T-helper 2 cell treated with Interferon-gamma antibody and Interleukin-4, amounts not matched to agents 5 μg/mL and 100 μg/mL, for 36 hours (primary cell): ENCODE data around the gene MRPS9.

Experiments
- DNase-seq: peaks from one replicate; pipeline ENCODE4 v3.0.0; 2021; ENCODE audit warnings: low spot score
- H3K27ac Mint-ChIP-seq: one replicate; pipeline ENCODE4 v1.8.0; 2021; ENCODE audit warnings: mild to moderate bottlenecking, mixed read lengths
- H3K27me3 Mint-ChIP-seq: one replicate; pipeline ENCODE4 v1.8.0; 2021; ENCODE audit warnings: low read depth, mixed read lengths
- H3K36me3 Mint-ChIP-seq: one replicate; pipeline ENCODE4 v1.8.0; 2021; ENCODE audit warnings: low read depth, mixed read lengths
- H3K4me1 Mint-ChIP-seq: one replicate; pipeline ENCODE4 v1.8.0; 2021; ENCODE audit warnings: low read depth, mixed read lengths
- H3K4me3 Mint-ChIP-seq: one replicate; pipeline ENCODE4 v1.8.0; 2022; ENCODE audit warnings: mild to moderate bottlenecking, moderate library complexity, mixed read lengths
- H3K9me3 Mint-ChIP-seq: one replicate; pipeline ENCODE4 v1.8.0; 2021; ENCODE audit warnings: mixed read lengths

Gene MRPS9

DNA sequence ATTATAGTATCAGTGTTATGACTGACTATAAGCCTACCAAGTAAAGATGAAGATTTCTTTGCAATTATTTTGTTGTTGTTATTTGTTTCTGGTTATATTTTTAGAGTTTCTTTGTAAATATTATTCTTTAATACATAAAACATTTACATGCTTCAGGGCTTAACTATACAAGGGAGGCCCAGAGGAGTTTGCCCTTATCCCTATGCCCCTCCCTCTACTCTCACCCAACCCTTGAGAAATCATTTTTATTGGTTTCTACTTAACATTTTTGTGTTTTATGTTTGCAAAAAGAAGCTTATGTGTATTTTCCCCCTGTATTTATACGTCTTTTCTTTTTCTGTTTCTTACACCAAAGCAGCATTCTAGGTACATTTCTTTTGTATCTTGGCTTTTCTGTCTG is 30.5 kb downstream of the MRPS9 start:
- Mint-ChIP-seq H3K36me3 (no peaks in the 10 kb centered on the region), H3K4me3 (no peak overlapping the region), H3K27me3 (no peaks in the 10 kb centered on the region), H3K9me3 (no peaks in the 10 kb centered on the region), H3K4me1 (peaks cover 13% of the 10 kb centered on the region), H3K27ac (no peak overlapping the region)
- DNase-seq: no peak

DNA sequence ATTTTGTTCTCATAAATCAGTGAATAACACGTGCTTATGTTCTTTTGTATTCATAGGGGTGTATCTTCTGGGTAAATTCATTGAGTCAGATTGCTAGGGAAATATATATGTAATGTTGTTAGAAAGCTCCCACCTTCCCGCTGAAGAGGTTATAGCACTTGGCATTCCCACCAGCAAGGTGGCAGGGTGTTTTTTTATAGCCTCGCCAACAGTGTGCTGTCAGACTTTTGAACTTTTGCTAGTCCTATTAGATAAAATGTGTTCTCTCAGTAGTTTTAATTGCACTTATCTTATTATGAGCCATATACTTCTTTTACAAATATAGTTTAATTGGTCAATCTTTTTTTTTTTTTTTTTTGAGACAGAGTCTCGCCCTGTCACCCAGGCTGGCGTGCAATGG is 31.0 kb downstream of the MRPS9 start:
- no peak for DNase-seq
- Mint-ChIP-seq H3K27ac (no peak overlapping the region), H3K4me3 (no peak overlapping the region), H3K9me3 (no peaks in the 10 kb centered on the region), H3K4me1 (peaks cover 13% of the 10 kb centered on the region), H3K27me3 (no peaks in the 10 kb centered on the region), H3K36me3 (no peaks in the 10 kb centered on the region)

DNA sequence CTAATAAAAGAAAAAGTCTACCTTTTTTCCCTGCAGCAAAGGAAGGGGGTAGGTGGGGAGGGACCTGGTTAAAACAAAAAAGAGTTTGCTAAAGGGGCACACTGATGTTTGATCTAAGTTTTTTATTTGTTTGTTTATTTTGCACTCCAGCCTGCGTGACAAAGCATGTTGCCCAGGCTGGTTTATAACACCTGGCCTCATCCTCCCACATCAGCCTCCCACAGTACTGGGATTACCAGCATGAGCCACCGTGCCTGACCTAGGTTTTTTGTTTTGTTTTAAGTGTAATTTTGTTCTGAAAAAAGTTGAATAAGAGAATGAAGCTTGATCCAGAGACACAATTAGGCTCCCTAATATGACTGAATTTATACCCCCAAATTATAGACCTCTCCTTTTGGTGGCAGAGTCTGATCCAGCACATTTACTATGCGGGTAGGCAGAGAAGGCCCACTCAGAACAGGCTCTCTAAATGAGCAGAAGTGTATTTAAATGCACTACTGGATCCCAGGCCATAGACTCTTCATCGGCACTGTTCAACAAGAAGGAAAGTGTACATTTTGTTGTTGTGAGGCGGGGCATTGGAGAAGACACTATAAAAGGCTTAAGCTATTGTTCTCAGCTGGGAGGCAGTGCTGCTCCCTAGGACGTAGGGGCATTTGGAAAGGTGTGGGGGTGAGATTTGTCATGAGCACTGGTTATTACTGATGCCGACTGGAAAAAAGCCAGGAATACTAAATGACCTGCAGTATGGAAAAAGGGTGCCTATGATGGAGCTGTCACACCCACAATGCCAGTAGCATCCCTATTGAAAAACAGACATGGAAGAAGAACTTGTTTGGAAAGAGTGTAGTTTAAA is 32.4 kb downstream of the MRPS9 start:
- H3K4me3 Mint-ChIP-seq: no peak overlapping the region
- H3K27me3 Mint-ChIP-seq: no peaks in the 10 kb centered on the region
- no peak for DNase-seq
- no peak overlapping the region for H3K27ac Mint-ChIP-seq
- peaks cover 15% of the 10 kb centered on the region for H3K4me1 Mint-ChIP-seq
- no peaks in the 10 kb centered on the region for H3K36me3 Mint-ChIP-seq
- no peaks in the 10 kb centered on the region for H3K9me3 Mint-ChIP-seq

DNA sequence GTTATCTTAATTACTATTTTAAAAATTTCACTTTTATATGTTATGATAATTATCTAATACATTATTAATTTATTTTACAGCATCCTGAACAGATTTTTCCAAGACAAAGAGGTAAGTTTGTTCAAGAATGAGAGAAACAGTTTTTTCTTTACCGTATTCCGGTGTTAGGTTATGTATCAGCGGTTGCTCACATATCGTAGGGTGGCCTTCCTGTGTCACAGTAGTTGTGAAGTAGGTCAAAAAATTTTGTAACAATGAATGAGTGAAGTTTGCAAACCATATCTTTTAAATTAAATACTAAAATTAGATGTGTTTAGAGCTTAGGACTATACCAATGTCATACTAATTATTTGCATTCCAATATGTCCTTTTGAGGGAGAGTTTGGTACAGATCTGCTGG is 33.5 kb downstream of the MRPS9 start:
- DNase-seq: no peak
- Mint-ChIP-seq H3K4me3 (no peak overlapping the region), H3K27ac (no peak overlapping the region), H3K9me3 (no peaks in the 10 kb centered on the region), H3K36me3 (no peaks in the 10 kb centered on the region), H3K4me1 (peaks cover 15% of the 10 kb centered on the region), H3K27me3 (no peaks in the 10 kb centered on the region)

DNA sequence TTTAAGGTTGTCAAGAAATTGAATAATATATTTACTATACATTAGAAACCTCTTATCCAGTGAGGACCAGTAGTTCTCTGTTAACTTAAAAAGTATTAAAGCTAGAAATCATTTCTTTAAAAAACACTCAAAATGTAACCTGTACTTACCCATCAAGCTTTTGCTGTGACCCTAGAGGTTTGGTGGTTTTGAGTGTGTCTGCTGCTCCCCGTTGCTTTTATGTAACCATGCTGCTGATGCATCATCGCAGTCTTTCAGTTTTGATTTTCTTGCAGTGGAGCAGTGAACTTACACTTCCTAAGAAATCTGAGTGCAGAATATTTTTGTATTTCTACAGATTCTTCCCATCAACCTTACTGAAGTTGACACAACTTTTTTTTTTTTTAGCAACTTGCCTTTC is 34.2 kb downstream of the MRPS9 start:
- H3K27me3 Mint-ChIP-seq: no peaks in the 10 kb centered on the region
- H3K36me3 Mint-ChIP-seq: no peaks in the 10 kb centered on the region
- peak; percentile 34 for DNase-seq
- H3K9me3 Mint-ChIP-seq: no peaks in the 10 kb centered on the region
- H3K4me3 Mint-ChIP-seq: no peak overlapping the region
- no peak overlapping the region for H3K27ac Mint-ChIP-seq
- H3K4me1 Mint-ChIP-seq: peaks cover 15% of the 10 kb centered on the region

DNA sequence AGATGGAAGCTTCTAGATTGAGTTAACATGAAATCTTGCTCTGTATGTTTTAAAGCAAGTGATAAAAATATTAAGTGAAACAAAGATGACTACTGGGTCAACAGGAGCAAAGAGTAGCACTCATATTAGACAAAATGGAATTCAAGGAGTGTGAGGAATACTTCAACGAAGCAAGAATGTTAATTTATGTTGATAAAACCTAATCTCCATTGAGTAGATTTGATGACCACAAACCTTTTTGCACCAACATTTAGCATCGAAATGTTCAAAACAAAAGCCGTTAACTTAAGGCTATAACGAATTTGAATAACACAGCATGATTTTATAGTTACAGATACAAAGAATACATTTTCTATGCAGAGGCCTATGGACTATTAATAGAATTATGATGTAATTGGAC is 35.7 kb downstream of the MRPS9 start:
- no peaks in the 10 kb centered on the region for H3K36me3 Mint-ChIP-seq
- H3K27me3 Mint-ChIP-seq: no peaks in the 10 kb centered on the region
- no peak overlapping the region for H3K4me3 Mint-ChIP-seq
- DNase-seq: no peak
- H3K27ac Mint-ChIP-seq: no peak overlapping the region
- H3K4me1 Mint-ChIP-seq: peaks cover 15% of the 10 kb centered on the region
- no peaks in the 10 kb centered on the region for H3K9me3 Mint-ChIP-seq

DNA sequence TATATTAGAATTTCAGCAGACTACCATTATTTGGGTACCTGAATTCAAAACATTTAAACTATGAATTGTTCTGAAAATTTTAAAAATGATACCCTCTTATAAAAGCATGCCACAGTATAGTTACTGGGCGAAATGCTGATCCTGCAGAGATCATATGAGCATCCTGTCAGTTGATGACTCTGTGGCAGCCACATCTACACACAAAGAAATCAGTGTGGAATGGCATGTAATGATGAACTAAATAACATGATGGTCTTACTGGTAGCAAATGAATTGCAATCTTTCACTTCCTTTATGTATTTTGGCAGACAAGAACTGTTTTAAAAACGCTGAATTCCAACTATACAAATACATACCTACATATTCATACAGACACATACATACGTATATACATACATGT is 38.3 kb downstream of the MRPS9 start:
- no peak for DNase-seq
- H3K9me3 Mint-ChIP-seq: no peaks in the 10 kb centered on the region
- H3K27me3 Mint-ChIP-seq: no peaks in the 10 kb centered on the region
- H3K36me3 Mint-ChIP-seq: no peaks in the 10 kb centered on the region
- peaks cover 12% of the 10 kb centered on the region for H3K4me1 Mint-ChIP-seq
- no peak overlapping the region for H3K4me3 Mint-ChIP-seq
- H3K27ac Mint-ChIP-seq: no peak overlapping the region

DNA sequence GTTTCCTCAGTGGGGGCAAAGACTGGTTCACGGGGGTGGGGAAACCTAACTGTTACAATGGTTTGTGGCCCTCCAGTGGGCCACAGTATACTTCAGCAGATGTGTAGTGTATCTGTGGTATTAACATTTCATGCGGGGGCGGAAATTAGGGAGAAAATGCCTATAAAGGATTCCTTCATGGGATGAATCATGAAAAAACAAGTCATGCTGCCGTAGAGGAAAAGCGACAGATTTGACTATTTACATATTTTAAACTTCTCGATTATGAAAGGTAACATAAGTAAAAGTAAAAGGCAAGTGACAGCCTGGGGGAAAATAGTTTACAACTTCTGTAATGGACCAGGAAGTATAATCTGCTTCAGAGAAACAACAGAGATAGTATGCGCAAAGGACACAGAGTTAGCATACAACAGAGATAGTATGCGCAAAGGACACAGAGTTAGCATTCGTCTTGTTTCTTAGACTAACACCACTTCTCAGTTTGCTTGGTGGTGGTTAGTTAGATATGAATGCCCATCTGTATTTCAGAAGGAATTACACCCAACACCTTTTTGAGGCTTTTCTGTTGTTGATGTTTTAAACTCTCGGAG is 41.1 kb downstream of the MRPS9 start:
- Mint-ChIP-seq H3K27ac (no peak overlapping the region), H3K27me3 (no peaks in the 10 kb centered on the region), H3K9me3 (no peaks in the 10 kb centered on the region), H3K4me1 (peaks cover 2% of the 10 kb centered on the region), H3K4me3 (no peak overlapping the region), H3K36me3 (peaks cover 2% of the 10 kb centered on the region)
- no peak for DNase-seq

DNA sequence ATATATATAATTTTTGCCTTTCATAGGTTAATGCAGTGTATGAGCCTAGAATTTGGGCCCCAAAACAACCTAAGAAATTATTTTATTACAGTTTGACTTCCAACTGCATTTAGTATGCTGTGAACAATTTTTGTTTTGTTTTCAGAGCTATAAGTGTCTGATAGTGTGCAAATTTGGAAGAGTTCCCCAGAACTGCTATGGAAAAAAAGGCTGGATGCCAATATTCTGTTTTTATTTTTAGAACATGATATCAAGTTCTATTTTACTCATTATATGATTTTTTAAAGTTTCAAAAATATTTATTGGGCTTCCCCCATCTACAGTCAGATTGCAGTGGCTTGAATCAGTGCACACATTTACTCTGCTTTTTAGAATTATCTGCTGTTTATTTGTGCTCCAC is 42.6 kb downstream of the MRPS9 start:
- Mint-ChIP-seq H3K36me3 (peaks cover 2% of the 10 kb centered on the region), H3K4me1 (no peaks in the 10 kb centered on the region), H3K27ac (no peak overlapping the region), H3K27me3 (no peaks in the 10 kb centered on the region), H3K4me3 (no peak overlapping the region), H3K9me3 (no peaks in the 10 kb centered on the region)
- DNase-seq: no peak

DNA sequence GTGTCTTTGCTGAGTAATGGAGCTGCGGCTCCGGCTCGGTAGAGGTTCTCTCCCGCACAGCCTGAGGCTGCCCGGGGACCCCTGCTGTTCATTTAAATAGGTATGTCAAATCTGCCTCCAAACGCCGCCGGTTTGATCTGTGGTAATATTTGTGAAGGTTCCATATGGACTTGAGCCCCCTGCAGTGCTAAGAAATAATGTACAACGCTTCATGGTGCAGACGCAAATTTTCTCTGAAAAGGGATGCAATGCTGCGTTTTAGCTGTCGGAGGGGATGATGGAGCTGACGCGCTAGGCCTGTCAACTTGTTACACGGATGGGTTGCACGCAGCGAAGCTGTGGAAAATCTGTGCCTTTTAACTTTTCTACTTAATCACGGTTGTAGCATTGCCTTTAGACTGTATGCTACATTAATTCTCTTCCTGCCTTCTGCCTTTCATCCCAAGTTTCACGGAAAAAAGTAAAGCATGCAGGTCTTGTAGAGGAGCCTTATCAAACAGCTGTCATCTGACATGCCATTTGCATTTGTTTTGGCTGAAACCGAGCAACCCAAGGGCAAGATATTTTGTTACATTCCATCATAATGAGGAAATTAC is 43.2 kb downstream of the MRPS9 start:
- H3K9me3 Mint-ChIP-seq: no peaks in the 10 kb centered on the region
- no peaks in the 10 kb centered on the region for H3K27me3 Mint-ChIP-seq
- no peak for DNase-seq
- H3K4me1 Mint-ChIP-seq: no peaks in the 10 kb centered on the region
- peaks cover 2% of the 10 kb centered on the region for H3K36me3 Mint-ChIP-seq
- no peak overlapping the region for H3K27ac Mint-ChIP-seq
- no peak overlapping the region for H3K4me3 Mint-ChIP-seq

DNA sequence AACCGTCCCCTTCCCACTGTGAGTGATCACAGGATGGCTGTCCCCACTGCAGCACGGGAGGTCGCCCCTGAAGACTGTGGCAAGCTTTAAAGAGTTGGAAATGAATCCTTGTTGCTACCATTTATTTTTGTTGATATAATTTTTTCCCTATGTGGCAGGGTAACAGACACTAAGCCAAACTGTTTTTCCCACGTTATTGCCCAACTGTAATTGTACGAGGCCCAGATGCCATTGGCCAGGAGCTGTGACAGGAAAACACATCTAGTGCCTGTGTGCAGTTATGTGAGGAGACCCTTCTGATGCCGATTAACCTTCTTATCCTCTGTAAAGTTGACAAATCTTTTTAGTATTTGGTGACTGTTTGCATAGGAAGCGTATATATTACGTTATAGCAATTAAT is 44.2 kb downstream of the MRPS9 start:
- no peaks in the 10 kb centered on the region for H3K27me3 Mint-ChIP-seq
- H3K36me3 Mint-ChIP-seq: peaks cover 2% of the 10 kb centered on the region
- no peak for DNase-seq
- H3K4me3 Mint-ChIP-seq: no peak overlapping the region
- no peaks in the 10 kb centered on the region for H3K9me3 Mint-ChIP-seq
- H3K4me1 Mint-ChIP-seq: peaks cover 6% of the 10 kb centered on the region
- H3K27ac Mint-ChIP-seq: no peak overlapping the region

DNA sequence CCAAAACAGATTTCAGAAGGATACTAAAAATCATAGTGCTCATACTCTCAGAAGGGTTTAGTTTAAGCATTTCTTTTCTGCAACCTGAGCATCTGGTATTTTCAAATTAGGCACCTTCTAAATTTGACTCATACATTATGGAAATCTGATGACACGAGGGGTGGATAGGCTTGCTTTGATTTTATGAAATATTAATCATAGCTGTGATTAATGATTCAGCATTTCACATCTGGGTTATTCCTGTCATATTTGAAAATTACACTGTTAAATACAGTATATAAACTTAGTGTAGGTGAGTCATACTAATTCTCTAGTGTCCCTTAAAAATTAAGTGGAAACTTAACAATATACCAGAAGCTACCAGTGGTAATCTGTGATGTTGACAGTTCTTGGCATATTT is 47.7 kb downstream of the MRPS9 start:
- H3K36me3 Mint-ChIP-seq: peaks cover 2% of the 10 kb centered on the region
- no peaks in the 10 kb centered on the region for H3K9me3 Mint-ChIP-seq
- no peaks in the 10 kb centered on the region for H3K27me3 Mint-ChIP-seq
- no peak for DNase-seq
- H3K4me3 Mint-ChIP-seq: no peak overlapping the region
- H3K27ac Mint-ChIP-seq: no peak overlapping the region
- peaks cover 12% of the 10 kb centered on the region for H3K4me1 Mint-ChIP-seq

DNA sequence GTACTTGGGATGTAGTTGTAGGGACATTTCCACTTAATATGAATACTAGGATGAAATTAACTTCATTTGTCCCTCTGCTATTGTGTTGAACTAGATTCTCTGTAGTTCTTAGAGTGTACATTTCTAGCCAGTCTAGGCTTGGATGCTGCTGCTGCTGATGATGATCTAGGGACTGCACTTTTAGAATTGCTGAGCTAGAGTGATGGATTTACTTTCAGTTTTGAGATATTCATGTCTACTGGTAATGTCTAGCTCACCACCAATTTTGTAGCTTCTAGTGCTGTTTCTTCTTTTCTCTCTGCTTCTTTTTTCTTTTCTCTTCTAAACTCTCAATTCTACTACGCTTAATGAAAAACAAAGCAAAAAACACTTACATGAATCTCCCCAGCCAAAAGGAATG is 49.4 kb downstream of the MRPS9 start:
- Mint-ChIP-seq H3K27me3 (no peaks in the 10 kb centered on the region), H3K36me3 (no peaks in the 10 kb centered on the region), H3K9me3 (no peaks in the 10 kb centered on the region), H3K4me3 (no peak overlapping the region), H3K4me1 (peaks cover 12% of the 10 kb centered on the region), H3K27ac (no peak overlapping the region)
- no peak for DNase-seq

DNA sequence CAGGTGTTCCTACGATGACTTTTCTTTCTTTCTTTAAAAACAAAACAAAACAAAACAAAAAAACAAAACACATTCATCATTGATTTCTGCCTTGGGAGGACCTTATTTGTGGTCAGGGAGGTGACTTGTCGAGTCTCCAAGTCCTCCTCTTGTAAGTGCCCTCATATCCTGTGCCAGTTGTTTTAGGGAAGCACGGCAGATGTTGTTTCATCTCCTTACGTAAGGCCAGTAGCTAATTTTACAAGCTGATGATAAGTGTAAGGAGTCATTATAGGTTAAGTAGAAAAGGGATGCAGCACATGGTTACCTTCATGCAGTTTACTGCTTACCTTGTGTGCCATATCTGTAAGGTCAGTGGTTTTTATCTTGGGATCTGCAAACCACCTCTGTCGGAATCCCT is 52.2 kb downstream of the MRPS9 start:
- Mint-ChIP-seq H3K9me3 (no peaks in the 10 kb centered on the region), H3K27ac (no peak overlapping the region), H3K4me3 (no peak overlapping the region), H3K27me3 (no peaks in the 10 kb centered on the region), H3K4me1 (peaks cover 12% of the 10 kb centered on the region), H3K36me3 (no peaks in the 10 kb centered on the region)
- no peak for DNase-seq
